Hepatocyte (in vitro differentiated cells): ENCODE data around the gene RNLS. TPM values are rescaled to one million over a fixed set of nuclear protein-coding genes. Genes with fewer than 3 reads are reported as not detected.

Experiments used
- DNase-seq: peaks from one replicate; pipeline ENCODE4 v3.0.0-alpha.2; 2016; ENCODE audit warnings: low spot score
- H2AFZ ChIP-seq: fragments of 200-600 bp; sonication (generic); 2 replicates; pipeline ENCODE4 v1.6.0; 2016; ENCODE audit warnings: antibody characterized with exemption, mild to moderate bottlenecking
- H3K27ac ChIP-seq: fragments of 200-600 bp; sonication (generic); 2 replicates; pipeline ENCODE4 v1.5.1; 2016; ENCODE audit warnings: mild to moderate bottlenecking
- H3K27me3 ChIP-seq: fragments of 200-600 bp; sonication (generic); 2 replicates; pipeline ENCODE4 v1.6.1; 2016
- H3K36me3 ChIP-seq: fragments of 200-600 bp; sonication (generic); replicated peaks from 2 replicates; pipeline ENCODE4 v1.5.1; 2016; ENCODE audit warnings: low read depth; ENCODE audit not compliant: insufficient read depth
- H3K4me1 ChIP-seq: fragments of 200-600 bp; sonication (generic); 2 replicates; pipeline ENCODE4 v1.5.1; 2016; ENCODE audit warnings: mild to moderate bottlenecking, moderate library complexity; ENCODE audit not compliant: insufficient read depth
- H3K4me2 ChIP-seq: fragments of 200-600 bp; sonication (generic); 2 replicates; pipeline ENCODE4 v1.6.0; 2016
- H3K4me3 ChIP-seq: fragments of 200-600 bp; sonication (generic); 2 replicates; pipeline ENCODE4 v1.5.1; 2016; ENCODE audit warnings: mild to moderate bottlenecking
- H3K79me2 ChIP-seq: fragments of 200-600 bp; sonication (generic); 2 replicates; pipeline ENCODE4 v1.6.0; 2017; ENCODE audit warnings: mild to moderate bottlenecking
- H3K9me2 ChIP-seq: fragments of 200-600 bp; sonication (generic); replicated peaks from 2 replicates; pipeline ENCODE4 v1.6.0; 2017; ENCODE audit warnings: mild to moderate bottlenecking; ENCODE audit not compliant: insufficient read depth
- H3K9me3 ChIP-seq: fragments of 200-600 bp; sonication (generic); 2 replicates; pipeline ENCODE4 v1.5.1; 2016; ENCODE audit warnings: low read depth, mild to moderate bottlenecking
- H4K20me1 ChIP-seq: fragments of 200-600 bp; sonication (generic); 2 replicates; pipeline ENCODE4 v1.6.0; 2016; ENCODE audit warnings: mild to moderate bottlenecking; ENCODE audit not compliant: insufficient read depth, poor library complexity, severe bottlenecking
- EZH2 ChIP-seq: fragments of 200-600 bp; sonication (generic); IDR thresholded peaks from 2 replicates; pipeline ENCODE4 v1.6.1; 2016; ENCODE audit warnings: antibody characterized with exemption, mild to moderate bottlenecking, borderline replicate concordance
- EZH2phosphoT487 ChIP-seq: fragments of 200-600 bp; sonication (generic); IDR thresholded peaks from one replicate; pipeline ENCODE4 v1.6.1; 2018; ENCODE audit warnings: antibody characterized with exemption, mild to moderate bottlenecking, low read depth, moderate library complexity; ENCODE audit not compliant: unreplicated experiment, severe bottlenecking
- WGBS: methylation state at CpG from one replicate; pipeline ENCODE4 v1.1.6; 2016; ENCODE audit warnings: low lambda C conversion rate; ENCODE audit errors: missing lambda C conversion rate; 5-methylcytosine and 5-hydroxymethylcytosine counted together
- polyA plus RNA-seq: library from polyadenylated mRNA; unstranded; fragments of >200 nt; fragmentation: Nextera tagmentation; extraction: Ambion mirVana; gene quantifications from 2 replicates; pipeline ENCODE4 v1.2.1, GENCODE V29; 2016
- total RNA-seq: library from RNA; depleted of rRNA; stranded (reverse); fragments of >200 nt; gene quantifications from 2 replicates; pipeline ENCODE4 v1.2.3, GENCODE V29; 2014
- TF ChIP-seq, protein P1 (sequence below): fragments of 200-600 bp; sonication (generic); IDR thresholded peaks from 2 replicates; pipeline ENCODE4 v1.5.1; 2016; ENCODE audit warnings: antibody characterized with exemption, mild to moderate bottlenecking; ENCODE audit not compliant: poor library complexity

Gene RNLS
- total and polyA plus RNA-seq, 2 experiments from 2014 or later: 12.8 to 14.9 TPM

DNA sequence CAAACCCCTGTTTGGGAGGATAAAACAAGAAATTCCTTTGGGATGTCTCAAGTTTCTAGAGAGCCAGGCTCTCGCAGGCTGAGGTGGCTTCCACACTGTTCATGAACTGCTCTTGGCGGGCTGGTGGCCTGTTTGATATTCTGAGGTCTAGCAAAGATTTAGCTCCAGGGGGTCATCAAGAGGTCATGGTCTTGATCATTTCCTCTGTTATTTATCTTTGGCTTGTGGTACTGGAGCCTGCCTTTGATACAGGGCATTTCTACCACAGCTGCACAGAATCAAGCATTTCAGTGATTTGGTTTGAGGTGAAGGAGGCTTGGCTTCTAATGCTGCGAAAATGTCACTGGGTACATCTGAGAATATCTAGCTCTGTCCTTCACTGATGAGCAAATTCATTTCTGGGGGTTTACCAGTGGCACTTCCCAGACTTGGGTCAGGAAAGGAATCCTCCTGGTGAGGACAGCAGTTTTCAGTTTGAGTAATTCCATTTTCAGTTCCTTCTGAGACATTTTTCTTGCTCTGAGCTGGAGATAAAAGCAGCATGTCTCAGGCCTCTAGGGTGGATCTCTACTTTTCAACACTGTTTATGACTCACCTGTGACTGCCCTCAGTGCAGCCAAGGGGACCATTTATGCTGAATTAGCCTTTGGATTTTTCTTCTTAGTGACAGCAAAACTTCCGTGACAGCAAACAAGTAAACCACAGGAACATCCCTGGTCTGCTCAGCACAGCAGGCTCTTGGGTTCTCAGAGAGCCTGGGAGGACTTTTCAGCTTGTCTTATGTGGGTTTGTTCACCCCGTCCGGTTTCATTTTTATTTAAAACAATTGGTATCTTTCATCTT is 312.0 kb downstream of the RNLS start:
- Histone ChIP-seq H2AFZ (no peak overlapping the region), H3K4me2 (peak overlapping the region; percentile 13), H3K4me3 (no peak overlapping the region), H4K20me1 (no peaks in the 10 kb centered on the region), H3K9me2 (no peaks in the 10 kb centered on the region), H3K27me3 (no peaks in the 10 kb centered on the region), H3K36me3 (no peaks in the 10 kb centered on the region), H3K9me3 (no peaks in the 10 kb centered on the region), H3K27ac (peak overlapping the region; percentile 47), H3K79me2 (no peaks in the 10 kb centered on the region), H3K4me1 (peaks cover 13% of the 10 kb centered on the region)
- WGBS: 80% methylated on average over 6 of the region's 6 CpGs
- TF ChIP-seq, protein P1, sequence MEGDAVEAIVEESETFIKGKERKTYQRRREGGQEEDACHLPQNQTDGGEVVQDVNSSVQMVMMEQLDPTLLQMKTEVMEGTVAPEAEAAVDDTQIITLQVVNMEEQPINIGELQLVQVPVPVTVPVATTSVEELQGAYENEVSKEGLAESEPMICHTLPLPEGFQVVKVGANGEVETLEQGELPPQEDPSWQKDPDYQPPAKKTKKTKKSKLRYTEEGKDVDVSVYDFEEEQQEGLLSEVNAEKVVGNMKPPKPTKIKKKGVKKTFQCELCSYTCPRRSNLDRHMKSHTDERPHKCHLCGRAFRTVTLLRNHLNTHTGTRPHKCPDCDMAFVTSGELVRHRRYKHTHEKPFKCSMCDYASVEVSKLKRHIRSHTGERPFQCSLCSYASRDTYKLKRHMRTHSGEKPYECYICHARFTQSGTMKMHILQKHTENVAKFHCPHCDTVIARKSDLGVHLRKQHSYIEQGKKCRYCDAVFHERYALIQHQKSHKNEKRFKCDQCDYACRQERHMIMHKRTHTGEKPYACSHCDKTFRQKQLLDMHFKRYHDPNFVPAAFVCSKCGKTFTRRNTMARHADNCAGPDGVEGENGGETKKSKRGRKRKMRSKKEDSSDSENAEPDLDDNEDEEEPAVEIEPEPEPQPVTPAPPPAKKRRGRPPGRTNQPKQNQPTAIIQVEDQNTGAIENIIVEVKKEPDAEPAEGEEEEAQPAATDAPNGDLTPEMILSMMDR: no peak
- no peak for TF ChIP-seq EZH2phosphoT487
- no peak for TF ChIP-seq EZH2
- DNase-seq: no peak

DNA sequence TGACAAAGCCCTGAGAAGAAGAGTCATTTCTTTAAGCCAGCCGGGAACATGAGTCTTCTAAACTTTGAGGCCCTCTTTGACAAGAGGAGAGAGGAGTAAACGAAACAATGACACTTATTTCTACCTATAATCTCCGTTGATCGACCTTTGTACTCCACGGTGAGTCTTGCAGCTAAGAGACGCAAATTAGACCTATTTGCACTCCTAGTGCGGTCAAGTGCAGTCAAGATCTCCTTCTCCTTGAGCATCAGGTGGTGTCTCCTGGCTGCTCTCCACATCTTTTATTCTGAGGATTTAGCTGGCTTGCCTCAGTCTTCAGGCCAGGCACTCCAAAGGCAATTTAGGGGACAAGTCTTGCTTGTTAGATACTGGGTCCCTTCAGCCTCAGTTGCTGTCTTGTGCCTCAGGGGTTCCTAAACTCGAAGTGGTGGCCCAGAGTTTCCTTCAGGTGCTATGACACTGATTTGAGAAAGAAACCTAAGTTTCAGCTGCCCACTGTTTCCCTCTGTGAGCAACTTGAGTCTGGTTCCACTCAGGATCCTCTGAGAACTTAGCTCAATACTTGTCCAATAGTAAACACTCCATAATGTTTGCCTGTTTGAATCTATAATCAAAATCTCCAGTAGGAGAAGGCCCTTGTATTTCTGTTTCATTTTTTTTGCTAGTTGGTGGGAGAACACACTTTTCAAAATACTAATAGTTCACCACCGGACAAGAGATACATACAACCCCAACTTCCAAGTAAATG is 312.9 kb downstream of the RNLS start:
- H2AFZ ChIP-seq: no peak overlapping the region
- no peak overlapping the region for H3K4me2 ChIP-seq
- H4K20me1 ChIP-seq: no peaks in the 10 kb centered on the region
- H3K27me3 ChIP-seq: no peaks in the 10 kb centered on the region
- no peaks in the 10 kb centered on the region for H3K79me2 ChIP-seq
- peaks cover 13% of the 10 kb centered on the region for H3K4me1 ChIP-seq
- TF ChIP-seq, protein P1: no peak
- TF ChIP-seq EZH2phosphoT487: no peak
- no peak for TF ChIP-seq EZH2
- WGBS: 80% methylated on average over 9 of the region's 9 CpGs
- H3K9me2 ChIP-seq: no peaks in the 10 kb centered on the region
- no peak for DNase-seq
- no peaks in the 10 kb centered on the region for H3K36me3 ChIP-seq
- no peaks in the 10 kb centered on the region for H3K9me3 ChIP-seq
- no peak overlapping the region for H3K4me3 ChIP-seq
- peak overlapping the region; percentile 29 for H3K27ac ChIP-seq

DNA sequence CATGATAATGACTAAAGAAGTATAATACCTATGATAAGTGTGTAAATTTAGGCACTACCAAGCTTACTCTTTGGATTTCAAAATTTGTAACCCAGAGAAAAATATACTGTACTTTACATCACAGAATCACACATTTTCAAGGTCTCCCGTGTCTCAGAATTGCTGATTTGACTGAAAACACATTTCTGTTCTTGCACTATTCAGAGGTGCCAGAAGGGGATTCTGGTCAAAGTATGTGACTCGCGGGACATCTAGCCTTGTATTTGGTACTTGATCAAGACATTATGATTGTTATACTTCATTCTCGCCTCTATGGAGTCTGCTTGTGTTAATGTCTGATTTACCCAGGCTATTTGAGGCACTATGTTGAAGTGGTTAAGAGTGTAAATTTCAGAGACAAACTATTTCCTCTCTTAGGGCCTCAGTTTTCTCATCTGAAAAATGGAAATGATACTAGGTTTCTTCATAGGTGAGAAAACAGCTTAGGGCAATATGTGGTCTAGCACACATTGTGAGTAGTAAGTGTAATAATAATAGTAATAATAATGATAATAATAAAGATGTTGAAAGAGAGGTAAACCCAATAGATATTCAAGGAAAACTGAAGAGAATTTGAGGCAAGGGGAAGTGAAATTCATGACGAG is 320.4 kb downstream of the RNLS start:
- WGBS: 95% methylated on average over 5 of the region's 5 CpGs
- Histone ChIP-seq H3K4me2 (no peak overlapping the region), H3K27ac (no peak overlapping the region), H3K9me3 (no peaks in the 10 kb centered on the region), H3K4me3 (no peak overlapping the region), H3K36me3 (no peaks in the 10 kb centered on the region), H4K20me1 (no peaks in the 10 kb centered on the region), H3K79me2 (no peaks in the 10 kb centered on the region), H3K27me3 (no peaks in the 10 kb centered on the region), H2AFZ (no peak overlapping the region), H3K4me1 (no peaks in the 10 kb centered on the region), H3K9me2 (no peaks in the 10 kb centered on the region)
- no peak for DNase-seq
- TF ChIP-seq, protein P1: no peak
- no peak for TF ChIP-seq EZH2phosphoT487
- no peak for TF ChIP-seq EZH2
